HG03108 (cell line): ENCODE results near the gene STX12.
"Not testable (repeated sequence)": the region's sequence is repeated elsewhere in the genome, so short reads cannot be mapped to it uniquely, and the experiment has no call there.

Experiments
- ATAC-seq: cut with Tn5 transposase; IDR thresholded peaks from one replicate; pipeline ENCODE4 v1.9.1; 2021; ENCODE audit warnings: moderate library complexity; ENCODE audit not compliant: unreplicated experiment

STX12 gene

DNA sequence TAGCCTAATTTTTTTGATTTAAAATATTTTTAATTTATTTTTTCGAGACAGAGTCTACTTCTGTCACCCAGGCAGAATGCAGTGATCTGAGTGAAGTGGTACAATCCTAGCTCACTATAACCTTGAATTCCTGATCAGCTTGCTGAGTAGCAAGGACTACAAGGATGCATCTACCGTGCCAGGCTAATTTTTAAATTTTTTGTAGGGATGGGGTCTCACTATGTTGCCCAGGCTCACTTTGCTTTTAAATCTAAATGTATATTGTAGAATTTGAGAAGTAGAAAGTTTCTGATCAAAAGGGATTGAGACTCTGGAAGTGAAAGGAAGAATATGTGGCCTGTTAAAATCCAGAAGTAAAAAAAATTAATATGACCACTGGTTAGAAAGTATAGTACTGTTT, 1.6 kb downstream of the STX12 start:
- no peak for ATAC-seq

DNA sequence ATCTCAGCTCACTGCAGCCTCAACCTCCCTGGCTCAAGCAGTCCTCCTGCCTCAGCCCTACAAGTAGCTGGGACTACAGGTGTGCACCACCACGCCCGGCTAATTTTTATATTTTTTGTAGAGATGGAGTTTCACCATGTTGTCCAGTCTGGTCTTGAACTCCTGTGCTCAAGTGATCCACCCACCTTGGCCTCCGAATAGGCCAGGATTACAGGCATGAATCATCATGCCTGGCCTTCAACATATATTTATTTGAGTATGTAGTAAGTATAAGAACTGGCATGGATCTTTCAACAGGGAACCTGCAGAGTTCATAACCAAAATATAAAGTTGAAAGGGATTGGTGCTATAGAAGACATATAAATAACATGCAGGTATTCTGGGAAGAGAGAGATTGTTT, 2.3 kb downstream of the STX12 start:
- ATAC-seq, result not testable (repeated sequence)

DNA sequence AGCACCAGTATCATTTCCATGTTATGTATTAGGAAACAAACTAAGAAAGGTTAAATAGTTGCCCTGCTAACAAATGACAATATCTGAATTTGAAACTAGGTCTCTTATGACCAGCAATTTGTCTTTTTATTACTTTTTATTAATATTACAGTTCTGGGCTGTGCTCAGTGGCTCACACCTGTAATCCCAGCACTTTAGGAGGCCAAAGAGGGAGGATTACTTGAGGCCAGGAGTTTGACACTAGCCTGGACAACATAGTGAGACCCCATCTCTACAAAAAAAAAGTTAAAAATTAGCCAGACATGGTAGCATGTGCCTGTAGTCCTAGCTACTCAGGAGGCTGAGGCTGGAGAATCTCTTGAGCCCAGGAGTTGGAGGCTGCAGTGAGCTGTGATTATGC, 3.3 kb downstream of the STX12 start:
- not testable (repeated sequence) for ATAC-seq

DNA sequence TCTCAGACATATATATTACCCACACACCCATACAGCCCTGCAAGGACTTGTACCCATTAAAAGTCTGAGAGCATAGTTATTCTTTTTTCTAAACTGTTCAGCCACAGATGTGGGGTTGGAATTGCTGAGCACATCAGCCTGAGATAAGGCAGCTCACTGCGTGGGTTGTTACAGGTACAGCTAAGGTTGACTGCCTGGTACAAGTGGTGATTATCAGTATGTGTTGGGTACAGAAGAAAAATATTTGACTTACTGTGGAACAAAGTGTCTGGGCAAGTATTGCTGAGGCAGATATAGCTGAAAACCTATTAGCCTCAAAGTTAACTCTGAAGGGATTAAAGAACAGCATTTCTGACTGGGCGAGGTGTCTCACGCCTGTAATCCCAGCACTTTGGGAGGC, 5.0 kb downstream of the STX12 start:
- no peak for ATAC-seq

DNA sequence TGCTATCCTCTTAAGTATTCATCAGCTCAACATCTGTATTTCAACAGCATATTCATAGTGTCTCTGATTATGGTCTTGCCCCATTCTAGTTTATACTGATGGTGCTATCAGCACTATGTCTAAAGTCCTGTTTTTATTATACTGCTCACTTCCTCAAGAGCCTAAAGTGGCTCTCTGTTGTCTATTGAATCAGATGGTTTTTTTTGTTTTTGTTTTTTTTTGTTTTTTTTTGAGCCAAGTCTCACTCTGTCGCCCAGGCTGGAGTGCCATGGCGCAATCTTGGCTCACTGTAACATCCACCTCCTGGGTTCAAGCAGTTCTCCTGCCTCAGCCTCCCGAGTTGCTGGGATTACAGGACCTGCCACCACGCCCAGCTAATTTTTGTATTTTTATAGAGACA, 6.1 kb downstream of the STX12 start:
- no peak for ATAC-seq

DNA sequence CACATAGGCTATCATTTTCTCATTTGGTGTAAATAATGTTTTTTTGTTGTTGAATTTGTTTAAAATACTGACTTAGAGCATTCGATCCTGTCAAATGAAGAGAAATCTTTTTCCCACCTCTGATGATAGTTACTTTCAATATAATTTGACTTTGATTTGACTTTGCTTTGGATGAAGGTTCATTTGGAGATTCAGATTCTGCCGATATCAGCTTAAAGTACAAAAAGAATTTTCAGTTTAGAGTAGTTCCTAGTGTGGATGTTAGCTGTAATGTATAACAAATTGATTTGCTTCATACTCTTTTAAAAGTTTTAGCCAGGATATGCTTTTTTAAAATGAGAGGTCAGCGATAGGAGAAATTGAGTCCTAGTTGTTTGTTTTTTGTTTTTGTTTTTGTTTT, 9.9 kb downstream of the STX12 start:
- no peak for ATAC-seq

DNA sequence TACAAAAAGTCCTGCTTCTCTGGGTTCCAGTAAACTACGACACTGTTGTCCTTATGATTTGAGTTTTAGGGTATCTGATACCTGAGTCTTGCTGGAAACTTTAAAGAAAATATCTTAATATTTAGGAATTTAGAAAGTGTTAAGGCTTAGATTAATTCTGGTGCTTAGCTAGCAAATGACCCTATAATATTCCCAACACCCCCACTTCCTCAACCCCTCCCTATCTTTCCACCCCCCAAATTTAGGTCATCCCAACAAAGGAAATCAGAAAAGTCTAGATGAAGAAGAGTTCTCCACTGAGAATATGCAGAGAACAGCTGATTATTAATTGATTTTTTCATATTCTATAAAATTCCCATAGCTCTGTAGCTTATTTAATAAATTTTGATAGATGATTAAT, 11.7 kb downstream of the STX12 start:
- ATAC-seq, result no peak

DNA sequence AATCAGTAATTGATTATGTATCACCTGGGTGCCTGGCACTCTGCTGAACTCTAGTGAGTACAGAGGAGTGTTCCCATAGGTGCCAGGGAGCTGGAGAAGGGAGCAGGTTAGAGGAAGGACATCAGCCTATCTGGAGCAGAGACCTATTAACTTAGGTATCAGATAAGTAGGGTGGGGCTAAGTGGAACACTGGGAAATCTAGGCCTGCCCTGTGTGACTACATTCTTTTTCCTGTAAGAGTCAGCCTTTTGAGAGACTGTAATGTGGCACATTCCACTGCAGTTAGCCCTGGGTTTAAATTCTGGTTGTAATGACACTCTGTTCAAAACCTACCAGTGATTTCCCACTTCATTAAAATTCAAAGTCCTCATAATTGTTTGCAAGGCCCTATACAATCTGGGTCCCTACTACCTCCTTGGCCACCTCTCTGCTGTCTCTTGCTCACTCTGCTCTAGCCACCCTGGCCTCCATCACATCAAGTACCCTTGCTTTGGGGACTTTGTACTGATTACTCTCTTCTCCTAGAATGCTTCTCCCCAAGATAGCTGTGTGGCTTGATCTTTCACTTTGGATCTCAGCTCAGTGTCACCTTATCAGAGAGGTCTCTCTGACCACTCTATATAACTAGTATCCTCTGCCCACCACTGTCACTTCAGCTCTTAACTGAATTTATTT, 12.9 kb downstream of the STX12 start:
- no peak for ATAC-seq

DNA sequence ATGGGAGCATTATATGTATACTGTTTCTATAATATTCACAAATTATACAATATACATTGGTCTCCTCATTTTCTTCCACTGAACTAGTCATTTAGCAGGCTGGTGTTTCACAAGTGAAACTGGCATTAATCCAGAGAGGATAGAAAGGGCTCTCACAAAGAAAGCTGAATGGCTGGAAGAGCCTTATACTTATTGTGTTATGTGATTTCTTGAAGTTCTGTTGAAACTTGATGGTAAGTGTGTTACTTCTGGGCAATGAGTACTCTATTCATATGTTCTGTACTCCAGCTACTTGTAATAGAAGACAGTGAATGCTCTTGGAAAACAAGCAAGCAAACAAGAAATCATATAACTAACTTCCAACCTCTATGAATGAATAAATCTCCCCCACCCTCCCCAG, 14.9 kb downstream of the STX12 start:
- no peak for ATAC-seq

DNA sequence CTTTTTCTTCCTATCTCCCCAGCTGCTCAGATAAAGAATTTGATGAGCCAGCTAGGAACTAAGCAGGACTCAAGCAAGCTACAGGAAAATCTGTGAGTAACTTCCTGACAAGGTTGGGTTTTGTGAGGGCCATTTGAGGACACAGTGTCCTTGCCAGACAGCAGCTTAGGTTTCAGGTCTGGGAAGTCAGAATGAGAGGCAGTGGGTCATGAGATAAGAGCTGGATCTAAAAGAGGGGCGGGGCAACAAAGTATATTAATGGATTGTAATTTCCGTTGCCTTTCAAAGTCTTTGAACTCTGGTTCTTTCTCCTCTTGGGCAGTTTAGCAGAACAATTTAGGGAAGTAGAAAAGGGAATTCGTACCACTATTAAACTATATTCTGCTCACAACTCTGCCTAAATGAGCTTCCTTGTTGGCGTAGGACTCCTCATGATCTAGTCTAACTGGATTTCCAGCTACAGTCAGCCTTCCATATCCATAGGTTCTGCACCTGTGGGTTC, 16.6 kb downstream of the STX12 start:
- ATAC-seq, result no peak

DNA sequence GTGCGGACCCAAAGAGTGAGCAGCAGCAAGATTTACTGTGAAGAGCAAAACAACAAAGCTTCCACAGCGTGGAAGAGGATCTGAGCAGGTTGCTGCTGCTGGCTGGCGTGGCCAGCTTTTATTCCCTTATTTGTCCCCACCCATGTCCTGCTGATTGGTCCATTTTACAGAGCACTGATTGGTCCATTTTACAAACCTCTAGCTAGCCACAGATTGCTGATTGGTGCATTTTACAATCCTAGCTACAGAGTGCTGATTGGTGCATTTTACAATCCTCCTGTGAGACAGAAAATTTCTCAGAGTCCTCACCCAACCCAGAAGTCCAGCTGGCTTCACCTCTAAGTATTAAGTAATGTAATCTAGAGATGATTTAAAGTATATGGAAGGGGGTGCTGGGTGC, 17.3 kb downstream of the STX12 start:
- not testable (repeated sequence) for ATAC-seq

DNA sequence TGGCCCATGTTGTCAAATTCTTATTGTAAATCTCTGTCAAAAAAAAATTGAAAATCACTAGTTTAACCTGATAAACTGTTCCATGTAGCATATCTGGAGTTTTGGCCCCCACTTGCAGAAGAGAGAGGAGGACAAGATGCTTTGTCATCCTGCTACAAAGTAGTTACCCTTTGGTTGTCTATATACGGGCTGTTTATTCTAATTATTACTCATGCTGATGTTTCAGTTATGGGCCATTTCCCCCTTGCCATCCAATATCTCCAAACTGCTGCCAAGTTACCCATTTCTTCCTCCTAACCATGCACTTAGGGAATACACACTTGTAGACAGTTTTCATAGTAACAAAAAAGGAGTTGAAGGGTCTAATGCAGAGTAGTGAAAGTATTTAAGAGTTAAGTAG, 22.6 kb downstream of the STX12 start:
- ATAC-seq, result no peak

DNA sequence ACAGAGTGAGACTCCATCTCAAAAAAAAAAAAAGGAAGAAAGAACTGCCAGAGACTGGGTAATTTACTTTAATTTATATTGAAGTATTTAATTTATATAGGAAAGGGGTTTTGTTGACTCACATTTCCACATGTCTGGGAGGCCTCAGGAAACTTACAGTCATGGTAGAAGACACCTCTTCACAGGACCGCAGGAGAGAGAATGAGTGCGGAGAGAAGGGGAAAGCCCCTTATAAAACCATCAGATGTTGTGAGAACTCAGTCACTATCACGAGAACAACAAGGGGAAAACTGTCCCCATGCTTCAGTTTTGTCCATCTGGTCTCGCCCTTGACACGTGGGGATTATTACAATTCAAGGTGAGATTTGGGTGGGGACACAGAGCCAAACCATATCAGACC, 31.8 kb downstream of the STX12 start:
- no peak for ATAC-seq

DNA sequence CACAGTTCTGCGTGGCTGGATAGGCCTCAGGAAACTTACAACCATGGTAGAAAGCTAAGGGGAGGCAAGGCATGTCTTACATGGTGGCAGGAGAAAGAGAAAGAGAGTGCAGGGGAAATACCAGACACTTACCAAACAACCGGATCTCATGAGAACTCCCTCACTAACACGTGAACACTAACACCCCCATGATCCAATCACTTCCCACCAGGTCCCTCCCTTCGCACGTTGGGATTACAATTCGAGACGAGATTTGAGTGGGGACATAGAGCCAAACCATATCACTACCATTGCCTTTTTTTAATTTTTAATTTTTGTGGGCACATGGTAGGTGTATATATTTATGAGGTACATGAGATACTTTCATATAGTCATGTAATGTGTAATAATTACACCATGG, 33.7 kb downstream of the STX12 start:
- ATAC-seq, result no peak

DNA sequence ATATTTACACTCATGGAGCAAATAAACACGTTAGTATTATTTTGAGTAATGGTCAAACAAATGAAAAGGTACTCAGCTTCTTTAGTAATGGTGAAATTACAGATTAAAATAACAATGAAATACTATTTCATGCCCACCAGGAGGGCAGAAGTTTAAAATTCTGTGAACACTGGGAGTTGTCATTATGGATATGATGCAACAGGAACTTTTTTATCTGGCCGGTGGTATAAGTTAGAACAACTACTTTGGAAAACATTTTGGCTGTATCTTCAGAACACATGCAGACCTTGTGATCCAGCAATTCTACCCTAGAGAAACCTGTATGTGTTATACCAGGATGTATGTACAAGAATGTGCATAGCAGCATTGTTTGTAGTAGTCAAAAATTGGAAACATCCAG, 34.4 kb downstream of the STX12 start:
- ATAC-seq, result no peak

DNA sequence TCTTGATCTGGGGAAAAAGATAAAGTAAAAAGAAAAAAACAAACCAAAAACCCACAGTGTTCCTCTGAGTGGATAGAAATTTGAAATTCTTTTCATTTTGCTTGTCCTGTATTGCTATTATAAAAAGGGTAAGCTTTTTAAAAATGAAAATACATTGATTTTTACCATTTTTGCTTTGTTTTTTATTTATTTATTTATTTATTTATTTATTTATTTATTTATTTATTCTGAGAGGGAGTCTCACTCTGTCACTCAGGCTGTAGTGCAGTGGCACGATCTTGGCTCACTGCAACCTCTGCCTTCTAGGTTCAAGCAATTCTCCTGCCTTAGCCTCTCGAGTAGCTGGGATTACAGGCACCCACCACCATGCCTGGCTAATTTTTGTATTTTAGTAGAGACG, 35.1 kb downstream of the STX12 start:
- ATAC-seq, result not testable (repeated sequence)

DNA sequence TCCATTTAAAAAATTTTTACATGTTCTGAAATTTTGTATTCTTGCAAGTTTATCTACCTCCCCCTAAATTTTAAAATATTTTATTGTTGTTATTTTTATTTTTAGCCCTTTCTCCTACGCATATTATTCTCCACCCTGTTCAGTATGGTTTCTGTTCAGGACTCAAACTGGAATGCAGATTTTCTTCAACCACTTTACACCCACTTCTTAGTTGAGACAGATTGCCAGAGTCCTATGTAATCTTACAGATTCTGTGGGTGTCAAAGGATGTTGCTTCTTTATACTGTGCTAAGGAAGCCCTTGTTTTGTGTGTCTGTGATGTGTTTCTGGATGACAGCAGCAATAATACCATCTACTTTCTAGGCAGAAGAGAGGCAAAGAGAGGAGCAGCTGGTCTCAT, 36.9 kb downstream of the STX12 start:
- no peak for ATAC-seq

DNA sequence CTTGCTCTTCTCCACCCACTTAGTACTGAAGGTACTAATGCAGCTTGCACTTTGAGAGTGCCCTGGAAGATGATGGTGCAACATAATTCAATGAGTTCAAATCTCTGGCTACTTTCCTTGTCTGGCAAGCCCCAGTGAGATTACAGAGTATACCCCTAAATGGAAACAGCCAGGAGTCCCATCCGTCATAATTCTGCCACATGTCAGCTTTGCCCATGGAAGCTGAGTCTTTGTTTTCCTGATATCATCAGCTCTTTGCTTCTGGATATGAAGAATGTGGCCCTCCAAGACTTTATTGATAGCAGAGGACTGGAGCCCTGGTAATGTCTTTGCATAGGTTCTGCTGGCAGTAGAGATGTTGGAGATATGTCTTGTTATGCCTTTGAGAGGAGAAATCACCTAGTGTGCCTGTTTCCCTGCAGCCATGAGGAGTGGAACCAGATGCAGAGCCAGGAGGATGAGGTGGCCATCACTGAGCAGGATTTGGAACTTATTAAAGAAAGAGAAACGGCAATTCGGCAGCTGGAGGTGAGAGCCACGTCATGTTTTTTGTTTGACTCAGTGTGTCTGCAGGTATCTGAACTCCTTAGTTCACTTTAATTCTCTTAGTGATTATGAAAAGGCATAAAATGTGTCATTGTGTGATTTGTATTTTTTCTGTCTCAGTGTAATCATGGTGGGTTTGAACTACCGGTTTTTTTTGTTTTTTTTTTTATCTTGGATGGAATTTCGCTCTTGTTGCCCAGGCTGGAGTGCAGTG, 38.9 kb downstream of the STX12 start:
- ATAC-seq, result no peak

DNA sequence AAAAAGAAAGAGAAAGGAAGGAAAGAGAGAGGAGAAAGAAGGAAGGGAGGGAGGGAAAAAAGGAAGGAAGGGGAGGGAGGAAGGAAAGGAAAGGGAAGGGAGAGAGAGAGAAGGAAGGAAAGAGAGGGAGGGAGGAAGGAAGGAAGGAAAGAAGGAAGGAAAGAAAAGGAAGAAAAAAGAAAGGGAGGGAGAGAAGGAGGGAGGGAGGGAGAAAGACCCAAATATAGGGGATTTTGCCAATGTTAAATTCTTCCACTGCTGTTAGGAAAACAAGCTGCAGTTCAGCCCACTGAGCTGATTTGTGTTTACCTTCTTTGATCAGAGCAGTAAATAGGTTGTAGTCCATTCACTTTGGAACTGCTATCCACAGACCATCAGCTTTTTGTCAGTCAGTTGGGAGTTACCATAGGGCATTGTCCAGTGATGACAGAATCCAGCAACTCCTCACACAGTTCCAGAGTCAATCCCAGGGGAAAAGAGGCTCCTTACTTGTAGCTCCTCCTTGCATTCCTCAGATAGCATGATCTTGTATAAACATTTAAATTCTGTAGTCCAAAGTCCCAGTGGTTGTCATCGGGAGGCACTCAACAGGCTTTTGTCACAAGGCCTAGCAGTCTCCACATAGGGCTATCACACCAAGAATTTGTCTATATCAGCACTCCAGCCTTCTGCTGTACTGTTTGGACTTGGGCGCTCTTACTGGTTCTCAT, 44.1 kb downstream of the STX12 start:
- no peak for ATAC-seq

DNA sequence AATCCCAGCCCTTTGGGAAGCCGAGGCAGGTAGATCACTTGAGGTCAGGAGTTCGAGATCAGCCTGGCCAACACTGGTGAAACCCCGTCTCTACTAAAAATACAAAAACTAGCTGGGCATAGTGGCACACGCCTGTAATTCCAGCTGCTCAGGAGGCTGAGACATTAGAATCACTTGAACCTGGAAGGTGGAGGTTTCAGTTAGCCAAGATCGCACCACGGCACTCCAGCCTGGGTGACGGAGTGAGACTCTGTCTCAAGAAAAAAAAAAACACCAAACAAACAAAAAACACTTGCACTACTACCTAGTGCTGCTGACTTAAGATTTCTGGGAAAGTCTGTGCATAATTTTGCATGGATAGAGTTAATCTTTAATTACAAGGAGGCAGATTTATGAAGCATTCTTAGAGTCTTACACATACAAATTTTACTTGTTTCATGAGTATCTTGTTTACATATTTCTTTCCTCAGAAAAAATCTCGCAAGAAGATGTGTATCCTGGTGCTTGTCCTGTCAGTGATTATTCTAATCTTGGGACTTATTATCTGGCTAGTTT, 48.8 kb downstream of the STX12 start:
- no peak for ATAC-seq

DNA sequence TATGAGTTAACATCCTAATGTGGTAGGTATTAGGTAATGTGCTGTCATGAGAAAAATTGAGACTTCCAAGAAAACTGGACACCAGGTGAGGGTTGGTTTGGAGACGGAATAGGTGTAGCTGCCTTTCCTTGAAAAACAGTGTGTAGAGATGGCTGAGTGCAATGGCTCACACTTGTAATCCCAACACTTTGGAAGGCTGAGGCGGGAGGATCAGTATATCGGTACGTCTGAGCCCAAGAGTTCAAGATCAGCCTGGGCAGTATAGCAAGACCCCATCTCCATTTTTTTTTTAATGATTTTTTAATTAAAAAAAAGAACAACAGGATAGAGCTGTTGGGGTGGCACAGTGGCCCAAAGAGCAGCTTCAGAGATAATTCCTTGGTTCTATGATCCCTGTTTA, 50.8 kb downstream of the STX12 start:
- no peak for ATAC-seq

DNA sequence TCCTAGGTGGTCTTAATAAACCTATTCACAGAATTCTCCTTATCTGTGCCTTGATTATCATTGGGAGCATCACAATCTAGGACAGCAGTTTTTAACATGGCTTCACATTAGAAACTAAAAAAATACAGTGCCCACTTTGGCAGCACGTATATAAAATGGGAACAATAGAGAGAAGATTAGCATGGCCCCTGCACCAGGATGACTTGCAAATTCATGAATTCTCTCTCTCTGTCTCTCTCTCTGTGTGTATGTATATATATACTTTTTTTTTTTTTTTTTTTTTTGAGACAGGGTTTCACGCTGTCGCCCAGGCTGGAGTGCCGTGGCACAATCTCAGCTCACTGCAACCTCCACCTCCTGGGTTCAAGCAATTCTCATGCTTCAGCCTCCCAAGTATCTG, 51.4 kb downstream of the STX12 start:
- no peak for ATAC-seq
